ENCODE results near the gene SRRM5. TPM values are rescaled to one million over a fixed set of nuclear protein-coding genes. Genes with fewer than 3 reads are reported as not detected.
"Not testable (repeated sequence)": the region's sequence is repeated elsewhere in the genome, so short reads cannot be mapped to it uniquely, and the experiment has no call there.

The SRRM5 gene
- total RNA-seq, 1 donor from 2014 or later = 0.37 TPM

- no peak for DNase-seq
- H3K27ac Mint-ChIP-seq = peak overlapping the region; percentile 70
- H3K27me3 Mint-ChIP-seq = no peaks in the 10 kb centered on the region
- peaks cover 11% of the 10 kb centered on the region for H3K36me3 Mint-ChIP-seq (ENCODE audit: low read depth)
- H3K9me3 Mint-ChIP-seq = no peaks in the 10 kb centered on the region
- H3K4me3 Mint-ChIP-seq = peak overlapping the region; percentile 85
- H3K4me1 Mint-ChIP-seq = peaks cover 36% of the 10 kb centered on the region
- intact Hi-C loops (cut with micrococcal nuclease) = loop anchor here (5.0 kb wide), 1 partner anchor 131 kb away; no protein-coding TSS in a partner anchor
Observed at GRCh38 chr19:43578787-43579186, 33.1 kb upstream of the SRRM5 start.

DNA sequence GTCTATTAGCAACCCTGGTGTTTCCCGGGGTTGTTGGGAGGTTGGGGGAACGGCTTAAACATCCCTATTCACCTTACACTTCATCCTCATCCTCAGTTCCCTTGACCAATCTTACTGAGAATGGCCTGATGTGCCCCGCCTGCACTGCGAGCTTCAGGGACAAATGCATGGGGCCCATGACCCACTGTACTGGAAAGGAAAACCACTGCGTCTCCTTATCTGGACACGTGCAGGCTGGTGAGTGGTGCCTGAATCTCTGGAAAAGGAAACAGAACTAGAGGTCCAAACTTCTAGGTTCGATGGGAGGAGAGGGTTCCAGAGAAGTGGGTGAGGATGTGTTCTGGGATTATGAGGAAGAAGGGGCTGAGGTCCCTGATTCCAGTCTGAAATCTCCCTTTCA lies 30.4 kb upstream of the SRRM5 start:
- intact Hi-C loops (cut with micrococcal nuclease) = no loop called here
- DNase-seq = no peak
- Mint-ChIP-seq H3K27ac (no peak overlapping the region), H3K4me1 (peaks cover 28% of the 10 kb centered on the region), H3K9me3 (no peaks in the 10 kb centered on the region), H3K27me3 (no peaks in the 10 kb centered on the region), H3K4me3 (peak overlapping the region; percentile 85), H3K36me3 (ENCODE audit: low read depth) (peaks cover 18% of the 10 kb centered on the region)

DNA sequence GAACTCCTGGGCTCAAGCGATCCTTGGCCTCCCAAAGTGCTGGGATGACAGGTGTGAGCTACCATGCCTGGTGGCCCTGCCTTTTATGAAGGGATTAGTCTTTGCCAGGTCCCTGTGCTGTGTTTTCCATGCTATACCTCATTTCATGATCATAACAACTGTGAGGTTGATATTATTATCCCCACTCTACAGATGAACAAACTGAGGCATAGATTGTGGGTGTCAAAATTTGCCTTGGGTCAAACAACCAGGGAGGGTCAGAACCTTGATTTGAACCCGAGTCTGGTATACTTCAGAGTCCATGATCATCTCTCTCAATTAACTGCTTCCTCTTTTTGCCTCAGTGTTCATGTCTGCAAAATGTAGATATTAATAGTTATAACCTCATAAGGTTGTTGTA lies 29.4 kb upstream of the SRRM5 start:
- Mint-ChIP-seq H3K27ac (peak overlapping the region; percentile 25), H3K36me3 (ENCODE audit: low read depth) (peaks cover 18% of the 10 kb centered on the region)
- intact Hi-C loops (cut with micrococcal nuclease) = no loop called here

GRCh38 chr19:43584484-43584883 lies 27.4 kb upstream of the SRRM5 start:
- no peak for DNase-seq
- H3K36me3 Mint-ChIP-seq (ENCODE audit: low read depth) = peaks cover 14% of the 10 kb centered on the region
- peak overlapping the region; percentile 78 for H3K27ac Mint-ChIP-seq
- no peaks in the 10 kb centered on the region for H3K27me3 Mint-ChIP-seq
- intact Hi-C loops (cut with micrococcal nuclease) = no loop called here
- peaks cover 22% of the 10 kb centered on the region for H3K4me1 Mint-ChIP-seq
- H3K9me3 Mint-ChIP-seq = no peaks in the 10 kb centered on the region
- no peak overlapping the region for H3K4me3 Mint-ChIP-seq

More for the DNA sequence above, 29.4 kb upstream of the SRRM5 start:
- H3K9me3 Mint-ChIP-seq = no peaks in the 10 kb centered on the region
- no peaks in the 10 kb centered on the region for H3K27me3 Mint-ChIP-seq
- no peak for DNase-seq
- H3K4me1 Mint-ChIP-seq = peaks cover 27% of the 10 kb centered on the region
- H3K4me3 Mint-ChIP-seq = no peak overlapping the region

GRCh38 chr19:43586346-43586745 lies 25.5 kb upstream of the SRRM5 start:
- peaks cover 22% of the 10 kb centered on the region for H3K36me3 Mint-ChIP-seq (ENCODE audit: low read depth)
- no peak for DNase-seq

GRCh38 chr19:43587029-43587428 lies 24.9 kb upstream of the SRRM5 start:
- intact Hi-C loops (cut with micrococcal nuclease); H3K4me1 Mint-ChIP-seq; H3K27ac Mint-ChIP-seq; H3K9me3 Mint-ChIP-seq; DNase-seq; H3K4me3 Mint-ChIP-seq; H3K27me3 Mint-ChIP-seq: not testable (repeated sequence)
- peaks cover 23% of the 10 kb centered on the region for H3K36me3 Mint-ChIP-seq (ENCODE audit: low read depth)

More at GRCh38 chr19:43586346-43586745, 25.5 kb upstream of the SRRM5 start:
- Mint-ChIP-seq H3K27me3 (no peaks in the 10 kb centered on the region), H3K4me1 (peaks cover 14% of the 10 kb centered on the region), H3K9me3 (no peaks in the 10 kb centered on the region), H3K4me3 (no peak overlapping the region), H3K27ac (no peak overlapping the region)
- intact Hi-C loops (cut with micrococcal nuclease) = no loop called here

DNA sequence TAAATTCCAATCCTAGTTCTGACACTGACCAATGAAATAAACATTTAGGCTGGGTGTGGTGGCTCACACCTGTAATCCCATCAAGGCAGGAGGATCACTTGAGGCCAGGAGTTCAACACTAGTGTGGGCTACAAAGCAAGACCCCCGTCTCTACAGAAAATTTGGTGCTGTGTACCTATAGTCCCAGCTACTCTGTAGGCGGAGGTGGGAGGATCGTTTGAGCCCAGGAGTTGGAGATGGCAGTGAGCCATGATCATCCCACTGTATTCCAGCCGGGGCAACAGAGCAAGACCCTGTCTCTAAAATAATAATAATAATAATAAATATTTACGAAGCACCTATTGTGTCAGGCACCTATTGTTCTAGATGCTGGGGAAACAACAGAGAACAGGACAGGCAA lies 22.6 kb upstream of the SRRM5 start:
- intact Hi-C loops (cut with micrococcal nuclease) = no loop called here
- H3K4me3 Mint-ChIP-seq = no peak overlapping the region
- no peak for DNase-seq
- no peak overlapping the region for H3K27ac Mint-ChIP-seq
- H3K4me1 Mint-ChIP-seq = peaks cover 13% of the 10 kb centered on the region
- no peaks in the 10 kb centered on the region for H3K27me3 Mint-ChIP-seq
- peaks cover 34% of the 10 kb centered on the region for H3K36me3 Mint-ChIP-seq (ENCODE audit: low read depth)
- no peaks in the 10 kb centered on the region for H3K9me3 Mint-ChIP-seq

DNA sequence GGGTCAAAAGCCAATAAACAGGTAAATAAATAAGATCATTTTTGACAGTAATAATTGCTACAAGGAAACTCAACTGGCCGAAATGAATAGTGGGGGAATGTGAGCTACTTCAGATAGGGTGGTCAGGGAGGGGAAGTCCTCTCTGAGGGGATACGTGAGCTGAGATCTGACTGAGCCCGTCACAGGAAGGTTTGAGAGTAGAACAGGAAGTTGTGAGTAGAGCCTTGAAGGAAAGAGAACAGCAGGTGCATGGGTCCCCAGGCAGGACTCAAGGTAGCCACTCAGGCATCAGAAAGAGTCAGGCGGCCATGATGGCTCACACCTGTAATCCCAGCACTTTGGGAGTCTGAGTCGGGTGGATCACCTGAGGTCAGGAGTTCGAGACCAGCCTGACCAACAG lies 22.2 kb upstream of the SRRM5 start:
- no peaks in the 10 kb centered on the region for H3K27me3 Mint-ChIP-seq
- DNase-seq = no peak
- peaks cover 12% of the 10 kb centered on the region for H3K4me1 Mint-ChIP-seq
- peaks cover 31% of the 10 kb centered on the region for H3K36me3 Mint-ChIP-seq (ENCODE audit: low read depth)
- H3K9me3 Mint-ChIP-seq = no peaks in the 10 kb centered on the region
- intact Hi-C loops (cut with micrococcal nuclease) = loop anchor here (10.0 kb wide), 1 partner anchor 915 kb away; the partner anchor contains the start of gene ZNF180
- H3K4me3 Mint-ChIP-seq = no peak overlapping the region
- H3K27ac Mint-ChIP-seq = no peak overlapping the region

GRCh38 chr19:43591904-43592772 lies 19.8 kb upstream of the SRRM5 start:
- H3K4me3 Mint-ChIP-seq = no peak overlapping the region
- H3K27ac Mint-ChIP-seq = no peak overlapping the region
- no peaks in the 10 kb centered on the region for H3K27me3 Mint-ChIP-seq
- no peaks in the 10 kb centered on the region for H3K9me3 Mint-ChIP-seq
- peaks cover 22% of the 10 kb centered on the region for H3K4me1 Mint-ChIP-seq
- intact Hi-C loops (cut with micrococcal nuclease) = loop anchor here (10.0 kb wide), 1 partner anchor 913 kb away; the partner anchor contains the start of gene ZNF180
- peaks cover 30% of the 10 kb centered on the region for H3K36me3 Mint-ChIP-seq (ENCODE audit: low read depth)
- DNase-seq = no peak

- H3K4me3 Mint-ChIP-seq = no peak overlapping the region
- peaks cover 29% of the 10 kb centered on the region for H3K4me1 Mint-ChIP-seq
- intact Hi-C loops (cut with micrococcal nuclease) = loop anchor here (10.0 kb wide), 1 partner anchor 912 kb away; the partner anchor contains the start of gene ZNF180
- H3K27me3 Mint-ChIP-seq = no peaks in the 10 kb centered on the region
- peaks cover 36% of the 10 kb centered on the region for H3K36me3 Mint-ChIP-seq (ENCODE audit: low read depth)
- no peak for DNase-seq
- no peaks in the 10 kb centered on the region for H3K9me3 Mint-ChIP-seq
- no peak overlapping the region for H3K27ac Mint-ChIP-seq
Observed at GRCh38 chr19:43592800-43593350, 19.0 kb upstream of the SRRM5 start.

DNA sequence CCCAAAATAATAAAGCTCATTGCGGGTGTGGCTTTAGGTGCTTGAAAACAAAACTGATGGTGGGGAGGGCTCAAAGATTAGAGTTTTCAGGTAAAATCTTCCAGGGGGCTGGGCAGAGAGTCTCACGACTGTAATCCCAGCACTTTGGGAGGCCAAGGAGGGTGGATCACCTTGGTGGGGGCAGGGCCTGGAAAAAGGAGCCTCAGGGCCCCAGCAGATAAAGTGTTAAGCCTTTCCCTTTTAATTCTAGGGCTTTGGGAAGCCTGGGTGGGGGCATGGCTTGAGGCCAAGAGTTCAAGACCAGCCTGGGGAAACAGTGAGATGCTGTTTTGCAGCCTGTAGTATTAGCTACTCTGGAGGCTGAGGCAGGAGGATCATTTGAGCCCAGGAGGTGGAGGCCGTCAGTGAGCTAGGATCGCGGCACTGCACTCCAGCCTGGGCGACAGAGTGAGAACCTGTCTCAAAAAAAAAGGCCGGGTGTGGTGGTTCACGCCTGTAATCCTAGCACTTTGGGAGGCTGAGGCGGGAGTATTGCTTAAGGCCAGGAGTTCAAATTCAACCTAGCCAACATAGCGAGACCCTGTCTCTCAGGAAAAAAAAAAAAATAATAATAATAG lies 17.7 kb upstream of the SRRM5 start:
- Mint-ChIP-seq H3K36me3 (ENCODE audit: low read depth) (peaks cover 40% of the 10 kb centered on the region), H3K4me3 (peak overlapping the region; percentile 96), H3K27me3 (no peaks in the 10 kb centered on the region), H3K9me3 (no peaks in the 10 kb centered on the region), H3K27ac (peak overlapping the region; percentile 14), H3K4me1 (peaks cover 35% of the 10 kb centered on the region)
- no peak for DNase-seq
- intact Hi-C loops (cut with micrococcal nuclease) = loop anchor here (1.0 to 10.0 kb wide), 3 partner anchors 39 to 911 kb away; partner anchors contain the start of gene ZNF180

DNA sequence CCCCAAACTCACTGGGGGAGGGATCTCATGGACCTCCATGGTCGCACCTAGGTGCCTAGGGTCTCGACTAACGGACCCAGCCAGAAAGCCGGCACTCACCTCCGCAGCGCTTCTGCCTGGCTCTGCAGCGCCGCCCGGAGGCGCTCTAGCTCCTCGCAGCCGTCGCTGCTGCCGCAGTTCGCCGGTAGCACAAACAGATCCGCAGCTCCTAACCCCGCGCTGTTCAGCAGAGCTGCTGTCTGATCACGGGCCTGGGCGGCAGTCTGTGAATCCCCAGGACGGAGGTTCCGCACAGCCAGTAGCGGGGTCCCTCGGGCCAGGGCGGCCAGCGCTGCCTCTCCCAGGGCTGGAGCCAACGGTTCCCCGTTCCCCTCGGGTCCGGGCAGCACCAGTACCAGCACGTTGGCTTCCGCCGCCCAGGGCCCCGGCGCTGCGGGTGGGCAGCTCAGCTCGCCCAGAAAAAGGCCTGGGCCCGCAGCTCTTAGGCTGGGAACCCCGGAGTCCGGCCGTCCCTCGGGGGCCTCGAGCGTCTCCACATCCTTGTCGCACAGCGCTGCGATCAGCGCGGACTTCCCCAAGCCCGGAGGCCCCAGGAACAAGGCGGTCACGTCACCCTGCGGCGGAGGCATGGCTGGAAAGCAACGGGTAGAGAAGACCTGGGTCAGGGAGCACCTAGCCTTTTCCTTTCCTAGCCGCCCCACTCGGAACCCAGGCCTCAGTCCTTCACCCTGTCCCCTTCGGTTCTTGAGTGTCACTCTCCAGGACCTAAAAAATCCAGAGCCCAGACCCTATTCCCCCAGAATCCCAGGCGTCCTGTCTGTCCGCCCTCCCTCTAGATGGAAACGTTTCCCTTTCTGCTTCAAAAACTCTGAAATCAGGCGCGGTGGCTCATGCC lies 16.9 kb upstream of the SRRM5 start:
- Mint-ChIP-seq H3K27me3 (no peaks in the 10 kb centered on the region), H3K27ac (peak overlapping the region; percentile 96), H3K4me1 (peaks cover 33% of the 10 kb centered on the region), H3K4me3 (peak overlapping the region; percentile 96), H3K9me3 (no peaks in the 10 kb centered on the region), H3K36me3 (ENCODE audit: low read depth) (peaks cover 41% of the 10 kb centered on the region)
- DNase-seq = peak; percentile 93
- intact Hi-C loops (cut with micrococcal nuclease) = loop anchor here (1.0 to 10.0 kb wide), 3 partner anchors 40 to 910 kb away; partner anchors contain the start of gene ZNF180

DNA sequence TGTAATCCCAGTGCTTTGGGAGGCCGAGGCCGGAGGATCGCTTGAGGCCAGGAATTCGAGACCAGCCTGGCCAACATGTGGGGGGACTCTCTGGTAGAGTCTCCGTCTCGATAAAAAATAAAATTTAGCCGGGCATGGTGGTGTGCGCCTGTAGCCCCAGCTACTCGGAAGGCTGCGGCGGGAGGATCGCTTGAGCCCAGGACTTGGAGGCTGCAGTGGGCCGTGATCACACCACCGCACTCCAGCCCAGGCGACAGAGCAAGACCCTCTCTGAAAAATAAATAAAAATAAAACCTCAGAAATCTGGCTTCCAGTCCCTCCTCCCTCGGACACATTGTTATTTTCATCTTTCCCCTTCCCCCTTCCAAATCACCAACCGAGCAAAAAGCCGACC lies 16.3 kb upstream of the SRRM5 start:
- H3K27me3 Mint-ChIP-seq = no peaks in the 10 kb centered on the region
- H3K4me1 Mint-ChIP-seq = peaks cover 33% of the 10 kb centered on the region
- no peak for DNase-seq
- no peaks in the 10 kb centered on the region for H3K9me3 Mint-ChIP-seq
- H3K4me3 Mint-ChIP-seq = peak overlapping the region; percentile 96
- peaks cover 38% of the 10 kb centered on the region for H3K36me3 Mint-ChIP-seq (ENCODE audit: low read depth)
- intact Hi-C loops (cut with micrococcal nuclease) = loop anchor here (10.0 kb wide), 1 partner anchor 909 kb away; the partner anchor contains the start of gene ZNF180
- H3K27ac Mint-ChIP-seq = peak overlapping the region; percentile 96
